Lung (tissue), 12 donors: ENCODE measurements around the gene MSMO1. TPM values are rescaled to one million over a fixed set of nuclear protein-coding genes. Genes with fewer than 3 reads are reported as not detected.

Source experiments
- ATAC-seq: fragments of 200-7000 bp; cut with Tn5 transposase; one replicate; pipeline ENCODE4 v1.9.1; 2020; ENCODE audit warnings: moderate number of reproducible peaks; ENCODE audit not compliant: insufficient read depth, low FRiP score
- DNase-seq, 3 donors: peaks; one replicate each; pipeline ENCODE4 v3.0.0-alpha.2; 2013 to 2017
- H3K27ac ChIP-seq, 2 donors: one replicate each; pipeline ENCODE4 v1.5.1; 2013; ENCODE audit warnings: mild to moderate bottlenecking in 2 of 2, moderate library complexity in 2 of 2, control low read depth in 1 of 2, inconsistent platforms in 1 of 2, low read depth in 1 of 2, low read length in 1 of 2
- H3K27me3 ChIP-seq, 3 donors: one replicate each; pipeline ENCODE4 v1.5.1; 2013; ENCODE audit warnings: low read length in 2 of 3; ENCODE audit not compliant: control insufficient read depth in 3 of 3, insufficient read depth in 3 of 3
- H3K36me3 ChIP-seq, 4 donors: one replicate each; pipeline ENCODE4 v1.5.1; 2013; ENCODE audit warnings: low read length in 4 of 4, mild to moderate bottlenecking in 1 of 4, moderate library complexity in 1 of 4; ENCODE audit not compliant: control insufficient read depth in 4 of 4, insufficient read depth in 4 of 4
- H3K4me1 ChIP-seq, 5 donors: one replicate each; pipeline ENCODE4 v1.5.1; 2013; ENCODE audit warnings: low read length in 5 of 5, mild to moderate bottlenecking in 2 of 5, moderate library complexity in 1 of 5; ENCODE audit not compliant: control insufficient read depth in 5 of 5, insufficient read depth in 5 of 5
- H3K4me3 ChIP-seq: one replicate; pipeline ENCODE4 v1.5.1; 2013; ENCODE audit warnings: mild to moderate bottlenecking, control low read depth, moderate library complexity
- H3K9ac ChIP-seq, 2 donors: one replicate each; pipeline ENCODE4 v1.5.1; 2013; ENCODE audit warnings: low read length in 2 of 2, control low read depth in 1 of 2; ENCODE audit not compliant: insufficient read depth in 1 of 2
- H3K9me3 ChIP-seq, 4 donors: one replicate each; pipeline ENCODE4 v1.5.1; 2013; ENCODE audit warnings: low read length in 3 of 4, mild to moderate bottlenecking in 1 of 4, moderate library complexity in 1 of 4; ENCODE audit not compliant: control insufficient read depth in 4 of 4, insufficient read depth in 3 of 4
- CTCF ChIP-seq: IDR thresholded peaks from 2 replicates; pipeline ENCODE4 v1.5.1; 2012; ENCODE audit warnings: mild to moderate bottlenecking; ENCODE audit errors: control extremely low read depth, extremely low read depth
- WGBS, 2 donors: extraction: QIAGEN DNeasy Blood & Tissue Kit; methylation state at CpG; one replicate each; pipeline ENCODE4 v1.1.7; 2013; 5-methylcytosine and 5-hydroxymethylcytosine counted together
- polyA plus RNA-seq, 2 donors: library from polyadenylated mRNA; stranded (reverse); fragments of 200-250 nt; gene quantifications; one replicate each; pipeline ENCODE4 v1.2.1, GENCODE V29; 2013
- total RNA-seq, 2 donors: library from RNA; depleted of rRNA in 1 of 2; stranded (reverse); fragments of >200 nt in 1 of 2; gene quantifications; one replicate each; pipeline ENCODE4 v1.2.1, GENCODE V29; 2014 to 2021
- donor health status: control.
- donor health status: control.
- donor health status: Bipolar disorder and iron deficiency.
- donor health status: healthy.
- donor health status: DM: yes; HTN: yes; CAD: no.

The MSMO1 gene
- total and polyA plus RNA-seq, 4 donors = 135 to 257 (median 175) TPM

- peak; percentile 94 for ATAC-seq
Measured at GRCh38 chr4:165378745-165379677, 51.5 kb downstream of the MSMO1 start, which contains the start of gene CPE. TSS of gene CPE (plus strand) at chr4:165379008. CDS start at chr4:165379222, 214 bp downstream.

GRCh38 chr4:165379678-165380064, 52.2 kb downstream of the MSMO1 start:
- no peak for TF ChIP-seq CTCF
- peak overlapping the region in 1 of 2 donors; percentile 31 for H3K9ac ChIP-seq
- DNase-seq (peak; percentile 29 to 52 (median 47)), ATAC-seq (no peak)
- WGBS, 2 donors = 68 to 71% methylated on average over 11 of the region's 11 CpGs
- H3K27me3 ChIP-seq = peaks cover 0 to 8% (median 0%) of the 10 kb centered on the region in 3 donors
- peaks cover 0 to 2% (median 0%) of the 10 kb centered on the region in 4 donors for H3K9me3 ChIP-seq
- peaks cover 0 to 31% (median 5%) of the 10 kb centered on the region in 5 donors for H3K4me1 ChIP-seq
- no peaks in the 10 kb centered on the region for H3K36me3 ChIP-seq
- H3K4me3 ChIP-seq = no peak overlapping the region
- H3K27ac ChIP-seq = no peak overlapping the region

More at GRCh38 chr4:165378745-165379677, 51.5 kb downstream of the MSMO1 start, which contains the start of gene CPE:
- Histone ChIP-seq H3K4me3 (peak within 1 kb of the TSS; percentile 54), H3K4me1 (peaks cover 0 to 25% (median 5%) of the 10 kb centered on the region in 5 donors), H3K27ac (peak within 1 kb of the TSS in 1 of 2 donors; percentile 49), H3K36me3 (no peaks in the 10 kb centered on the region), H3K9me3 (peaks cover 0 to 4% (median 0%) of the 10 kb centered on the region in 4 donors), H3K27me3 (peaks cover 0 to 8% (median 0%) of the 10 kb centered on the region in 3 donors), H3K9ac (peak within 1 kb of the TSS; percentile 31 to 95)
- TF ChIP-seq CTCF = peak; percentile 6
- DNase-seq = peak; percentile 80 to 88 (median 87)
- 2 to 3% methylated on average over 60 to 82 of the region's 82 CpGs for WGBS, 2 donors

- H3K4me3 ChIP-seq = no peak overlapping the region
- WGBS, 2 donors = 85 to 97% methylated on average over 1 of the region's 1 CpG
Measured at GRCh38 chr4:165380805-165381204, 53.3 kb downstream of the MSMO1 start.

More at GRCh38 chr4:165380805-165381204, 53.3 kb downstream of the MSMO1 start:
- Histone ChIP-seq H3K27ac (no peak overlapping the region), H3K27me3 (peaks cover 0 to 8% (median 0%) of the 10 kb centered on the region in 3 donors), H3K9ac (no peak overlapping the region), H3K36me3 (no peaks in the 10 kb centered on the region), H3K9me3 (no peaks in the 10 kb centered on the region), H3K4me1 (peaks cover 0 to 43% (median 7%) of the 10 kb centered on the region in 5 donors)
- no peak for TF ChIP-seq CTCF
- ATAC-seq (no peak), DNase-seq (no peak)
